Astrocyte (in vitro differentiated cells and primary cell): ENCODE results near the gene ADAP1.

ENCODE experiments used
- CTCF ChIP-seq: IDR thresholded peaks from 2 replicates; pipeline ENCODE4 v1.5.1; 2011; ENCODE audit warnings: low read depth, mild to moderate bottlenecking, inconsistent platforms, low read length, moderate library complexity; ENCODE audit not compliant: insufficient read depth
- EZH2 ChIP-seq: IDR thresholded peaks from 2 replicates; pipeline ENCODE4 v1.6.1; 2012; ENCODE audit warnings: mild to moderate bottlenecking, low read length, inconsistent platforms; ENCODE audit not compliant: insufficient read depth

GRCh38 chr7:930975-931758 lies 23.3 kb downstream of the ADAP1 start:
- TF ChIP-seq CTCF (no peak), EZH2 (no peak)
